ENCODE measurements around the gene CPNE7.

DNA sequence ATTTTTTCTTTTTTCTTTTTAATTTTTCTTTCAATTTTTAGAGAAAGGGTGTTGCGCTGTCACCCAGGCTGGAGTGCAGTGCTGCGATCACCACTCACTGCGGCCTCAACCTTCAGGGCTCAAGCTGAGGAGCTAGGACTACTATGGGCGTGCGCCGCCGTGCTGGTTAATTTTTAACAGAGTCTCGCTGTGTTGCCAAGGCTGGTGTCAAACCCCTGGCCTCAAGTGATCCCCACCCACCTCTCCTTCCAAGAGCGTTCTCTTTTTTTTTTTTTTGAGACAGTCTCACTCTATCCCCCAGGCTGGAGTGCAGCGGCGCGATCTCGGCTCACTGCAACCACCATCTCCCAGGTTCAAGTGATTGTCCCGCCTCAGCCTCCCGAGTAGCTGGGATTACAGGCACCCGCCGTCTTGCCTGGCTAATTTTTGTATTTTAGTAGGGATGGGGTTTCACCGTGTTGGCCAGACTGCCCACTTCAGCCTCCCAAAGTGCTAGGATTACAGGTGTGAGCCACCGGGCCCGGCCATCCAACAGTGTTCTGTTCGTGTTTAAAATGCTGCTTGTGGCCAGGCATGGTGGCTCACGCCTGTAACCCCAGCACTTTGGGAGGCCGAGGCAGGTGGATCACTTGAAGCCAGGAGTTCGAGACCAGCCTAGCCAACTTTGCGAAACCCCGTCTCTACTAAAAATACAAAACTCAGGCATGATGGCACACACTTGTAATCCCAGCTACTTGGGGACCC, 29.6 kb upstream of the CPNE7 start:
- TF ChIP-seq ZNF37A (tag by site-specific recombination; IDR thresholded peaks at IDR 0.05) (no peak), ZSCAN18 (tag by site-specific recombination; IDR thresholded peaks at IDR 0.05) (no peak), FEZF1 (tag by site-specific recombination; IDR thresholded peaks at IDR 0.05) (no peak), CTCF (tag by site-specific recombination; IDR thresholded peaks at IDR 0.05) (no peak), ZNF76 (tag by site-specific recombination; IDR thresholded peaks at IDR 0.05; ENCODE audit: borderline replicate concordance, low read depth) (no peak), ZNF23 (tag by site-specific recombination; IDR thresholded peaks at IDR 0.05; ENCODE audit: borderline replicate concordance) (no peak), YY1 (tag by site-specific recombination; IDR thresholded peaks at IDR 0.05) (no peak), SETDB1 (IDR thresholded peaks at IDR 0.05; ENCODE audit: insufficient read length, low read length) (no peak)

All from HEK293 (cell line).